Keratinocyte (primary cell): ENCODE results near the gene MAPRE2.

Source experiments
- CTCF ChIP-seq, 3 experiments: IDR thresholded peaks in 1 of 3; conservative IDR thresholded peaks in 1 of 3; optimal IDR thresholded peaks in 1 of 3; 2 replicates in 2 of 3; 3 replicates in 1 of 3; pipeline versions ENCODE3 to v1.5.1; 2011; ENCODE audit warnings: low read length in 3 of 3, mild to moderate bottlenecking in 3 of 3, moderate library complexity in 2 of 3, control low read depth in 1 of 3, inconsistent platforms in 1 of 3; ENCODE audit not compliant: insufficient read depth in 2 of 3; ENCODE audit errors: extremely low read depth in 1 of 3
- EZH2 ChIP-seq: IDR thresholded peaks from one replicate; pipeline ENCODE4 v1.6.1; 2012; ENCODE audit warnings: inconsistent platforms, mild to moderate bottlenecking, low read length, moderate library complexity

GRCh38 chr18:35059280-35059927, 18.2 kb downstream of the MAPRE2 start:
- TF ChIP-seq CTCF (optimal IDR thresholded peaks at IDR 0.05 in 1 of 3, IDR thresholded peaks at IDR 0.05 in 1 of 3, conservative IDR thresholded peaks at IDR 0.05 in 1 of 3; ENCODE audit: extremely low read depth in 1 of 3, insufficient read depth in 2 of 3, low read length in 3 of 3), result no peak
- no peak for TF ChIP-seq EZH2
